HG03280 (cell line): ENCODE results near the gene POFUT1.

Experiments used
- ATAC-seq: cut with Tn5 transposase; IDR thresholded peaks from one replicate; pipeline ENCODE4 v1.9.1; 2021; ENCODE audit warnings: mild to moderate bottlenecking, moderate library complexity; ENCODE audit not compliant: unreplicated experiment

The POFUT1 gene

GRCh38 chr20:32205843-32206759 is 1.6 kb upstream of the POFUT1 start:
- ATAC-seq, result no peak

DNA sequence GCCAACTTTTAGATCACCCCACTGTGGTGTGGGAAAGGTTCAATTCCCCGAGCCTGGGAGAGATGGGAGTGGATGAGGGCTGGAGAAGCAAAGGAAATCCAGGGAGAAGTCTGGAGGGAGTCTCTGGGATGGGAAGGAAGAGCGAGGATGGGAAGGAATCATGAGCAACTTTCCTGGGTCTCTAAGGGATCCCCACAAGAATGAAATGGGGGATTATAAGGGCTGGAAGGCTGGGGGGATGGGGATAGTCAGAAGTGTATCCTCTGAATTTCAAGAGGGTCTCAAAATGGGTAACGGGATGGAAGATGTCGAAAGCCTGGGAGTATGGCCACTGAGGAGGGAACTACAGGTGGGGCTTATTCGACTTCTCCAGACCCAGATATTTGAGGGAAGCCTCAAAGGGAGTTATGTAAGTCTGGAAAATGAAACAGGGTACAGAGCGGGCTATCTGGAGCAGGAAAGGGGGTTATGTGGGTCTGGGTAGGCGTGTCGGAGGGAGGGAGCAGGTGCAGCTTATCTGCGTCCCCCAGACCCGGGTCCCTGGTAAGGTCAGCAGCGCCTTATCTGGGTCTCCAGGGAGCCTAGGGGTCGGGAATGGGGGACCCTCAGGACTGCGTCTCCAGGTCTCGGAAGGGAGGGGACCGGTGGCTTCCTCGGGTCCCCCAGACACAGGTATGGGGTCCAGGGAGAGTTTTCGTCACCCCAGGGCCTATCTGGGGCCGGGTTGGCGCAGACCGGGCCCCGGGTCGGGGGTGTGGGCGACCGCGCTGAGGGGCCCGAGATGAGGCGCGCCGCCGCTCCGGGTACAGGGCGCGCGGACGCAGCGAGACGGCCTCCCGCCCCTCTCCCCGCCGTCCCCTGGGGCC is 687 bp upstream of the POFUT1 start:
- ATAC-seq, result no peak

DNA sequence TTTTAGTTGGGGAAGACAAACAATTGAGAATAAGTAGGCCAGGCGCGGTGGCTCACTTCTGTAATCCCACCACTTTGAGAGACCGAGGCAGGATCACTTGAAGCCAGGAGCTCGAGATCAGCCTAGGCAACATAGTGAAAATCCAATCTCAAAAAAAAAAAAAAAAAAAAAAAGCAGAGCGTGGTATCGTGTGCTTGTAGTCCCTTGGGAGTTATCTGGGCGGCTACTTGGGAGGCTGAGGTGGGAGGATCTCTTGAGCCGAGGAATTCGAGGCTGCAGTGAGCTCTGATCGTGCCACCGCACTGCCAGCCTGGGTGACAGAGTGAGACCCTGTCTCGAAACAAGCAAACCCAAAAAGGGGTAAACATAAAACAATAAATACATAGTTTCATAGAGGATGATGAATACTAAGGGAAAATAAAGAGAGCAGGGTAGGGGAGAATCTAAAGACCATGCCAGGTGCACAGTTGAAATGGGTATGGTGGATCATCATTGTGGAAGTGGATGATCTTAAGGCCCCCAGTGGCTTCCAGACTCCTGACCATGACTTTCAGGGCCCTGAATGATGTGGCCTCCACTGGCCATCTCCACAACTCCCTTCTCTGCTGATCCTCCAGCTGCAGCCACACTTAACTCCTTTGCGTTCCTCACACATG is 947 bp downstream of the POFUT1 start:
- ATAC-seq, result no peak

- ATAC-seq, result no peak
Observed at GRCh38 chr20:32209850-32210605, 2.3 kb downstream of the POFUT1 start.

- no peak for ATAC-seq
Observed at GRCh38 chr20:32213870-32214269, 6.2 kb downstream of the POFUT1 start.

- no peak for ATAC-seq
Observed at GRCh38 chr20:32215147-32215546, 7.5 kb downstream of the POFUT1 start.

DNA sequence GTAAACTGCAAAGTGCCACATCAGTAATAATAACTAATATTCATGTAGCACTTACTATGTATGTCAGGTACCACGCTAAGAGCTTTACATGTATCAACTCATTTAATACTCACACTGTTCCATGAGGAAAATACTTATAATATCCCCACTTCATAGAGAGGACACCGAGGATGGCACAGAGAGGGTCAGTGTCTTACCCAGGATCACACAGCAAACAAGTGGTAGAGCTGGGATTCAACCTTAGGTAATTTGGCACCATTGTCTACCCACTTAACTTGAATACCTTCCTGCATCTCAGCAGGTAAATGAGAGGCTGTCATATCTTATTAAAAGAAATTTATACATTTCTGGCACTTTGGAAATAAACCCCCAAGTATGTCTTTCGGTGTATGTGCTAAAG is 8.0 kb downstream of the POFUT1 start:
- ATAC-seq, result no peak

- no peak for ATAC-seq
Observed at GRCh38 chr20:32216179-32217142, 8.8 kb downstream of the POFUT1 start.

GRCh38 chr20:32218156-32218900 is 10.6 kb downstream of the POFUT1 start:
- no peak for ATAC-seq

- ATAC-seq, result no peak
Observed at GRCh38 chr20:32224463-32224862, 16.8 kb downstream of the POFUT1 start.

DNA sequence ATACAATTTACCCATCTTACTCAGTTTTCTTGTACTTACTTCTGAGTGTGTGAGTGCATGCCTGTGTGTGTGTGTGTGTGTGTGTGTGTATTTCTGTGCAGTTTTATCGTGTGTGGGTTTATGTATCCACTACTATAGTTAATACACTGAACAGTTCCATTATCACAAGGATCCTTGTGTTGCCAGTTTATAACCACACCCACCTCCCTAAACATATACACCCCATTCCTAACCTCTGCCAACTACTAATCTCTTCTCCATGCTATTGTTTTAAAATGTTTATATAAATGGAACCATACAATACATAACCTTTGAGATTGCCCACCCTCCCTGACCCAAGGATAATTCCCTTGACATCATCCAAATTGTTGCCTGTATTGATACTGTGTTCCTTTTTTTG is 18.7 kb downstream of the POFUT1 start:
- no peak for ATAC-seq

- ATAC-seq, result no peak
Observed at GRCh38 chr20:32227306-32227705, 19.6 kb downstream of the POFUT1 start.

DNA sequence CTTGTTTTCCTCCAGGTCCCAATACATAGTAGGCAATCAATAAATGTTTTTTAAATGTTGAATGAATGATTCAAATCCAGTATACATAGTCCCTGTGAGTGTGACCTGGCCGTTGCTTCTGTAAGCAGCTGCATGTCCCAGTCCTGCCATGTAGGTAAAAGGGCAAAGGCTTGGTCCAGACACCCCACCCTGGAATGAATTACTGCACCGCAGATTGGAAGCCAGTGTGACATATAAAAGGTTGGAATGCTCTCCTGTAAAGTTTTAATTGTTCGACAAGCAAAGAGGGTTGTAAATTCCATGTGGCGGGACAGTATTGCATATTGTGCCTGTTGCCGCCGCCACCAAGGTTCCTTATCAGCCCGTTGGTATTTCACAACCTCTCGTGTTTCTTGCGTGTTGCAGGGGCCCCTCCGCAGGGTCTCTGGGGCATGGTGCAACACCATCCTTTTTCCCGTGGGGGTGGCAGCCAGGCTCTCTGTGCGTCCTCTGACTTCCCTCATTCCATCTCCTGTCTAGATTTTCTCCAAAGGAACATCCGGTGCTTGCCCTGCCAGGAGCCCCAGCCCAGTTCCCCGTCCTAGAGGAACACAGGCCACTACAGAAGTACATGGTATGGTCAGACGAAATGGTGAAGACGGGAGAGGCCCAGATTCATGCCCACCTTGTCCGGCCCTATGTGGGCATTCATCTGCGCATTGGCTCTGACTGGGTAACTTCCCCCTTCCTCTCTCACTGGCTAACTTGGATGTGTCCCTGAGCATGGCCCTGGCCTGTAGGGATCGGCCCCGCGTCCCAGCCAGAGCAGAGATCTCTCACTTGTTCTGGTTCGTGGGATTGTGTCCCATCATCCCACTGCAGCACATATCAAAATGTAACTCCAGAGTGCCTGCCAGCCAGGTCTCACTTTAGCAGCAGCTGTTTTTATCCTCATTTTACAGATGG is 20.3 kb downstream of the POFUT1 start:
- ATAC-seq, result no peak

GRCh38 chr20:32229251-32229747 is 21.6 kb downstream of the POFUT1 start:
- ATAC-seq, result no peak

DNA sequence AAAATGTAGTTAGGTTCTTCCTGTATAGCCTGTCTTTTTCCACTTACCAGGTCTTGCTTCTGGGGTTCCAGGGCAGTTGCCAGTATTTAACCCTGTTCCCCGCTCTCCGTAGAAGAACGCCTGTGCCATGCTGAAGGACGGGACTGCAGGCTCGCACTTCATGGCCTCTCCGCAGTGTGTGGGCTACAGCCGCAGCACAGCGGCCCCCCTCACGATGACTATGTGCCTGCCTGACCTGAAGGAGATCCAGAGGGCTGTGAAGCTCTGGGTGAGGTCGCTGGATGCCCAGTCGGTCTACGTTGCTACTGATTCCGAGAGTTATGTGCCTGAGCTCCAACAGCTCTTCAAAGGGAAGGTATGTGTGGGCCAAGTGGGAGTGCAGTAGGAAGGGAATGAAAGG is 23.0 kb downstream of the POFUT1 start:
- ATAC-seq, result no peak

- no peak for ATAC-seq
Observed at GRCh38 chr20:32231245-32231644, 23.6 kb downstream of the POFUT1 start.

DNA sequence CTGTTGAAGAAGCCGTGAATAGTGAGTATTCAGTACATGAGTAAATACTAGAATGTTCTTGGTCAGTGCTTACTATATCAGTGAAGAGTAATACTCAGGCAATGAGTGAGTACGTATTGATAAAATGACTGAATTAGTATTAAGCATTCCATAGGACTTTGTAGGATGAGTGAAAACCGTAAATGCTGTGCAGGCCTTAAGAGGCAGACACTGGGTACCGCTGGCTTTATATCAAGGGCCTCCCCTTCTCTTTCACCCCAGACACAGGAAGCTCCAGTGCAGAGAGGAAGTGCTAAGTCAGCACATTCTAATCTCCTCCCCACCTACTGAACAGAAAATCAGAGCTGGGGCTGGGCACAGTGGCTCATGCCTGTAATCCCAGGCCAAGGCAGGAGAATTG is 24.2 kb downstream of the POFUT1 start:
- ATAC-seq, result no peak
